HepG2 (cell line): Measurements from ENCODE around the gene RASIP1. TPM values are rescaled to one million over a fixed set of nuclear protein-coding genes. Genes with fewer than 3 reads are reported as not detected.

Experiments
- ATAC-seq: fragments of 200-7000 bp; cut with Tn5 transposase; 3 replicates; pipeline ENCODE4 v1.9.1; 2020; ENCODE audit warnings: mild to moderate bottlenecking, moderate library complexity
- BruUV-seq: library from RNA; stranded (reverse); fragments of 400-500 nt; replicated peaks from 2 replicates; lab custom pipeline; 2021; lab: Mats Ljungman, UMichigan
- CTCF ChIA-PET: fragments of 300-600 bp; formaldehyde crosslinking; extraction: SDS; loops from one replicate; lab custom pipeline; 2021; ENCODE audit warnings: low total read pairs, inconsistent platforms, low intra/inter-chr PET ratio; lab: Yijun Ruan, JAX
- POLR2A ChIA-PET: fragments of 350-600 bp; sonication (Branson Sonifier 250); formaldehyde crosslinking; loops from one replicate; lab custom pipeline; 2020; ENCODE audit warnings: antibody characterized with exemption, inconsistent platforms; lab: Yijun Ruan, JAX
- DNase-seq: peaks from one replicate; pipeline ENCODE4 v3.0.0-alpha.2; 2015; ENCODE audit warnings: low spot score
- FAIRE-seq: peaks from 3 replicates; lab custom pipeline; 2011; peaks lifted over from hg19 to GRCh38; lab: Jason Lieb, UNC
- H2AFZ ChIP-seq: one replicate; pipeline ENCODE4 v1.6.1; 2011; ENCODE audit warnings: low read length, inconsistent platforms
- H3K27ac ChIP-seq: fragments of 300-600 bp; 3 replicates; pipeline ENCODE4 v1.8.0; 2011; ENCODE audit warnings: mixed run types, mild to moderate bottlenecking, mixed read lengths, low read length, inconsistent platforms; ENCODE audit not compliant: insufficient read depth; ENCODE audit errors: extremely low read length
- H3K27me3 ChIP-seq, 2 experiments: fragments of 200-600 bp in 1 of 2; 2 replicates in 1 of 2; 3 replicates in 1 of 2; pipeline versions ENCODE4 v1.6.0 to v1.8.0; 2011; ENCODE audit warnings: low read length in 2 of 2, mild to moderate bottlenecking in 2 of 2, moderate library complexity in 2 of 2, inconsistent platforms in 1 of 2; ENCODE audit not compliant: insufficient read depth in 2 of 2, control insufficient read depth in 1 of 2
- H3K36me3 ChIP-seq, 2 experiments: fragments of 200-600 bp in 1 of 2; replicated peaks in 1 of 2; 2 replicates in 1 of 2; 3 replicates in 1 of 2; pipeline versions ENCODE4 v1.5.1 to v1.8.0; 2011; ENCODE audit warnings: low read length in 2 of 2, inconsistent platforms in 1 of 2; ENCODE audit not compliant: insufficient read depth in 2 of 2, control insufficient read depth in 1 of 2
- H3K4me1 ChIP-seq: 2 replicates; pipeline ENCODE4 v1.5.1; 2012; ENCODE audit warnings: low read length, inconsistent platforms; ENCODE audit not compliant: insufficient read depth
- H3K4me2 ChIP-seq: 2 replicates; pipeline ENCODE4 v1.6.0; 2011; ENCODE audit warnings: low read depth, low read length, inconsistent platforms
- H3K4me3 ChIP-seq, 3 experiments: fragments of 200-600 bp in 1 of 3; sonication (generic), shearing (Covaris generic) in 1 of 3; replicated peaks in 1 of 3; 2 replicates each; pipeline ENCODE4 v1.5.1; 2011 to 2016; ENCODE audit warnings: low read length in 3 of 3, inconsistent platforms in 2 of 3, low read depth in 2 of 3, mild to moderate bottlenecking in 2 of 3, control low read depth in 1 of 3, mixed read lengths in 1 of 3; ENCODE audit not compliant: insufficient read depth in 1 of 3
- H3K79me2 ChIP-seq: one replicate; pipeline ENCODE4 v1.6.1; 2011; ENCODE audit warnings: low read length, inconsistent platforms; ENCODE audit not compliant: insufficient read depth
- H3K9ac ChIP-seq: 2 replicates; pipeline ENCODE4 v1.6.0; 2011; ENCODE audit warnings: mild to moderate bottlenecking, low read depth, low read length, inconsistent platforms; ENCODE audit not compliant: insufficient read depth
- H3K9me3 ChIP-seq: 2 replicates; pipeline ENCODE4 v1.5.1; 2012; ENCODE audit warnings: mild to moderate bottlenecking, low read length
- H4K20me1 ChIP-seq: 2 replicates; pipeline ENCODE4 v1.6.0; 2011; ENCODE audit warnings: inconsistent platforms, mild to moderate bottlenecking, low read length, moderate library complexity; ENCODE audit not compliant: insufficient read depth
- BRCA1 ChIP-seq: sonication (generic); formaldehyde crosslinking; IDR thresholded peaks from 2 replicates; pipeline ENCODE4 v1.4.0; 2020; ENCODE audit warnings: missing genetic modification reagents
- FOSL2 ChIP-seq: sonication (generic); formaldehyde crosslinking; IDR thresholded peaks from 2 replicates; pipeline ENCODE4 v1.4.0; 2020; ENCODE audit warnings: missing genetic modification reagents
- KLF9 ChIP-seq: IDR thresholded peaks from 2 replicates; pipeline ENCODE4 v1.6.1; 2016; ENCODE audit warnings: low read depth
- MIER3 ChIP-seq: IDR thresholded peaks from 2 replicates; pipeline ENCODE4 v1.6.1; 2016; ENCODE audit warnings: missing compliant biosample characterization, borderline replicate concordance
- ONECUT2 ChIP-seq: sonication (generic); formaldehyde crosslinking; IDR thresholded peaks from 2 replicates; pipeline ENCODE4 v1.4.0; 2020; ENCODE audit warnings: missing genetic modification reagents
- RFXANK ChIP-seq: IDR thresholded peaks from 2 replicates; pipeline ENCODE4 v1.6.1; 2016
- TARDBP ChIP-seq: sonication (generic); formaldehyde crosslinking; IDR thresholded peaks from 2 replicates; pipeline ENCODE4 v1.8.0; 2022; ENCODE audit warnings: mild to moderate bottlenecking, missing genetic modification reagents
- ZBTB21 ChIP-seq: sonication (generic); formaldehyde crosslinking; IDR thresholded peaks from 2 replicates; pipeline ENCODE4 v1.4.0; 2020; ENCODE audit warnings: missing genetic modification reagents
- ZNF343 ChIP-seq: sonication (generic); formaldehyde crosslinking; IDR thresholded peaks from 2 replicates; pipeline ENCODE4 v1.4.0; 2020; ENCODE audit warnings: mild to moderate bottlenecking, missing genetic modification reagents
- ZNF552 ChIP-seq: sonication (generic); formaldehyde crosslinking; IDR thresholded peaks from 2 replicates; pipeline ENCODE4 v1.9.0; 2022; ENCODE audit warnings: missing genetic modification reagents, mild to moderate bottlenecking, borderline replicate concordance
- ZNF709 ChIP-seq: sonication (generic); formaldehyde crosslinking; IDR thresholded peaks from 2 replicates; pipeline ENCODE4 v1.5.0; 2020; ENCODE audit warnings: mild to moderate bottlenecking, missing genetic modification reagents
- ZSCAN29 ChIP-seq: sonication (generic); formaldehyde crosslinking; conservative IDR thresholded peaks from 2 replicates; pipeline ENCODE4 v1.4.0; 2020; ENCODE audit warnings: mild to moderate bottlenecking, missing genetic modification reagents
- WGBS: methylation state at CpG from one replicate; pipeline ENCODE4 v1.1.6; 2017; ENCODE audit warnings: low lambda C conversion rate; 5-methylcytosine and 5-hydroxymethylcytosine counted together
- in situ Hi-C: cut with HindIII; loops from 2 replicates; pipeline ENCODE4 v1.10.0; 2017; ENCODE audit warnings: low pct_unique_long_range_greater_than_20kb; ENCODE audit not compliant: extremely low pct_ligation_motif_present
- intact Hi-C: fragments of 100-400 bp; cut with micrococcal nuclease; formaldehyde crosslinking; loops from one replicate; pipeline ENCODE4 v1.10.0; 2022; ENCODE audit not compliant: unreplicated experiment
- polyA plus RNA-seq, 8 experiments: library from polyadenylated mRNA; depleted of rRNA in 3 of 8; stranded (reverse) in 7 of 8; unstranded in 1 of 8; fragments of >200 nt; fragmentation: Illumina TruSeq in 4 of 8; extraction: Trizol in 4 of 8; gene quantifications; 2 replicates each; pipeline versions ENCODE4 v1.2.1 to v1.2.3, GENCODE V29; 2011 to 2016; ENCODE audit warnings: low read depth in 4 of 8, missing spikeins in 1 of 8, mixed read lengths in 1 of 8; ENCODE audit not compliant: insufficient read depth in 1 of 8
- total RNA-seq, 5 experiments: library from RNA; depleted of rRNA; stranded (reverse); fragments of >200 nt; fragmentation: Illumina TruSeq; extraction: Trizol; gene quantifications; 2 replicates each; pipeline ENCODE4 v1.2.3, GENCODE V29; 2016; ENCODE audit warnings: low read depth in 1 of 5
- TF ChIP-seq, protein P1 (sequence below): sonication (generic); formaldehyde crosslinking; IDR thresholded peaks from 2 replicates; pipeline ENCODE4 v1.5.0; 2020; ENCODE audit warnings: mild to moderate bottlenecking, missing genetic modification reagents
- TF ChIP-seq, protein P2 (sequence below): sonication (generic); formaldehyde crosslinking; IDR thresholded peaks from 2 replicates; pipeline ENCODE4 v1.8.0; 2022; ENCODE audit warnings: missing genetic modification reagents, low read depth, mild to moderate bottlenecking, borderline replicate concordance
- TF ChIP-seq, protein P3 (sequence below): sonication (generic); formaldehyde crosslinking; IDR thresholded peaks from 2 replicates; pipeline ENCODE4 v1.4.0; 2020; ENCODE audit warnings: mild to moderate bottlenecking, low read depth, missing genetic modification reagents
- TF ChIP-seq, protein P4 (sequence below): sonication (generic); formaldehyde crosslinking; IDR thresholded peaks from 2 replicates; pipeline ENCODE4 v1.4.0; 2020; ENCODE audit warnings: missing genetic modification reagents, low read depth, mild to moderate bottlenecking, borderline replicate concordance

The RASIP1 gene
- total and polyA plus RNA-seq, 2 of the 13 experiments (the other 11 are each of a cell fraction or from before 2014, with no cell fraction given), result 0.44 to 0.58 TPM

DNA sequence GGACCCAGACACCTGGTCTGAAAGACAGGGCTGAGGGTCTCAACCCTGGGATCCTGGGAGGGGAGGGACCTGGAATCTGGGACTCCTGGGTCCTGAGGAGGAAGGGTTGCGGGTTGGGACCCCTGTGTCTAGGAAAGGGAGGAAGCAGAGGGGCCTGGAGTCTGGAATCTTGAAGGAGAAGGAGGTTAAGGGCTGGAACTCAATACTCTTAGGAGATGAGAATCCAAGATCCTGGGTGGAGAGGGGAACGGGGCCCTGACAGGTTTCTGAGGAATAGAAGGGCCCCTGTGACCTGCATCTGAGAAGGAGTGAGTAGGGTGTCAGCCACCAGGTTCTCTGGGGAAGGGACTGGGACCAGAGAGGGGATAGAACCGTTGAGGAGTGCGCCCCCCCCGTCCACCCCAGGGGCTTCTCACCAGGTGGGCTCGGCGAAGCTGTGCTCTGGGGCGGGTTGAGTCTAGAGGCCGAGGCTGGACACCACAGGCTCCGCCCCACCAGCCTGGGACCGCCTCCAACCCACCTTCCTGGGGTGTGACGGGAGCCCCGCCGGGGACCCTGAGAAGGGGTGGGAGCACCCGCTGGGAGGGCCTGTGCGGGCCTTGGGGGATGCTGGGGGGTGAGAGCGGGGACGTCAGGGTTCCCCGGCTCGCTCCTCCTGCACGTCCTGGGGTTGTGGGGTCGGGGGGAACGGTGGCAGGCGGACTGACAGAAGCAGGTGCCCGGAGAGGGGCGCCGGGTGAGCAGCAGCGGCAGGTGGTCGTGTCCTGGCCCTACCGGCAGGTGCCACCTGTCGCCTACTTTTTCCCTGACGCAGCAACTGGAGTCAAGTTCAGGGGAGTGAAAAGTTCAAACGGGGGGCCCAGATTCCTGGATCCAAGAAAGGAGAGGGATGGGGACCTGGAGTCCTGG is 20.9 kb downstream of the RASIP1 start, which contains the start of gene MAMSTR:
Gene MAMSTR, minus strand, starts transcription at position 463 of the 909 bp plus-strand sequence. CDS start 694 bp downstream, outside the sequence.
- no peak for FAIRE-seq
- Histone ChIP-seq H3K27ac (peak within 1 kb of the TSS; percentile 74), H3K4me1 (peaks cover 56% of the 10 kb centered on the region), H3K36me3 (no peaks in the 10 kb centered on the region), H3K9ac (peak within 1 kb of the TSS; percentile 81), H3K4me3 (peak within 1 kb of the TSS; percentile 68 to 85 (median 76)), H4K20me1 (no peaks in the 10 kb centered on the region), H3K79me2 (peaks cover 3% of the 10 kb centered on the region), H3K27me3 (no peaks in the 10 kb centered on the region; a peak in 1 of 5 replicates), H3K4me2 (peak within 1 kb of the TSS; percentile 99), H2AFZ (no peak within 1 kb of the TSS), H3K9me3 (no peaks in the 10 kb centered on the region)
- CTCF ChIA-PET, result no interaction called here
- no peak for DNase-seq
- BruUV-seq, result no TSS peak
- peak; percentile 48 for ATAC-seq
- intact Hi-C loops (no loop called here), in situ Hi-C loops (no loop called here)
- POLR2A ChIA-PET, result interaction anchor here (1.0 to 6.3 kb wide), 3 partner anchors 9 to 50 kb away, joined by 3 to 40 read pairs (median 6); no protein-coding TSS in a partner anchor
- WGBS, result 27% methylated on average over 13 of the region's 33 CpGs
- TF ChIP-seq ZSCAN29 (CRISPR knock-in tag) (no peak), ONECUT2 (CRISPR knock-in tag) (no peak), ZNF709 (0 out of 2 replicates have a peak, but pooled peaks have one; percentile 2), MIER3 (CRISPR knock-in tag) (no peak), ZBTB21 (CRISPR knock-in tag) (no peak), TARDBP (CRISPR knock-in tag) (no peak), FOSL2 (CRISPR knock-in tag) (peak; percentile 13; the same call in 1 of the 2 replicates), ZNF343 (0 out of 2 replicates have a peak, but pooled peaks have one; percentile 44), ZNF552 (CRISPR knock-in tag) (no peak), RFXANK (no peak), BRCA1 (CRISPR knock-in tag) (no peak), KLF9 (CRISPR knock-in tag) (no peak)
- TF ChIP-seq, protein P1, sequence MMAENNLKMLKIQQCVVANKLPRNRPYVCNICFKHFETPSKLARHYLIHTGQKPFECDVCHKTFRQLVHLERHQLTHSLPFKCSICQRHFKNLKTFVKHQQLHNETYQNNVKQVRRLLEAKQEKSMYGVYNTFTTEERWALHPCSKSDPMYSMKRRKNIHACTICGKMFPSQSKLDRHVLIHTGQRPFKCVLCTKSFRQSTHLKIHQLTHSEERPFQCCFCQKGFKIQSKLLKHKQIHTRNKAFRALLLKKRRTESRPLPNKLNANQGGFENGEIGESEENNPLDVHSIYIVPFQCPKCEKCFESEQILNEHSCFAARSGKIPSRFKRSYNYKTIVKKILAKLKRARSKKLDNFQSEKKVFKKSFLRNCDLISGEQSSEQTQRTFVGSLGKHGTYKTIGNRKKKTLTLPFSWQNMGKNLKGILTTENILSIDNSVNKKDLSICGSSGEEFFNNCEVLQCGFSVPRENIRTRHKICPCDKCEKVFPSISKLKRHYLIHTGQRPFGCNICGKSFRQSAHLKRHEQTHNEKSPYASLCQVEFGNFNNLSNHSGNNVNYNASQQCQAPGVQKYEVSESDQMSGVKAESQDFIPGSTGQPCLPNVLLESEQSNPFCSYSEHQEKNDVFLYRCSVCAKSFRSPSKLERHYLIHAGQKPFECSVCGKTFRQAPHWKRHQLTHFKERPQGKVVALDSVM (CRISPR knock-in tag), result no peak; the same call in 1 of the 2 replicates
- TF ChIP-seq, protein P2, sequence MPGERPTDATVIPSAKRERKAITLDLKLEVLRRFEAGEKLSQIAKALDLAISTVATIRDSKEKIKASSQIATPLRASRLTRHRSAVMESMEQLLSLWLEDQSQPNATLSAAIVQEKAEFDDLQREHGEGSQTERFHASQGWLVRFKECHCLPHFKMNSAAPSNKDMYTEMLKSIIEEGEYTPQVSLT (CRISPR knock-in tag), result 0 out of 2 replicates have a peak, but pooled peaks have one; percentile 59
- TF ChIP-seq, protein P3, sequence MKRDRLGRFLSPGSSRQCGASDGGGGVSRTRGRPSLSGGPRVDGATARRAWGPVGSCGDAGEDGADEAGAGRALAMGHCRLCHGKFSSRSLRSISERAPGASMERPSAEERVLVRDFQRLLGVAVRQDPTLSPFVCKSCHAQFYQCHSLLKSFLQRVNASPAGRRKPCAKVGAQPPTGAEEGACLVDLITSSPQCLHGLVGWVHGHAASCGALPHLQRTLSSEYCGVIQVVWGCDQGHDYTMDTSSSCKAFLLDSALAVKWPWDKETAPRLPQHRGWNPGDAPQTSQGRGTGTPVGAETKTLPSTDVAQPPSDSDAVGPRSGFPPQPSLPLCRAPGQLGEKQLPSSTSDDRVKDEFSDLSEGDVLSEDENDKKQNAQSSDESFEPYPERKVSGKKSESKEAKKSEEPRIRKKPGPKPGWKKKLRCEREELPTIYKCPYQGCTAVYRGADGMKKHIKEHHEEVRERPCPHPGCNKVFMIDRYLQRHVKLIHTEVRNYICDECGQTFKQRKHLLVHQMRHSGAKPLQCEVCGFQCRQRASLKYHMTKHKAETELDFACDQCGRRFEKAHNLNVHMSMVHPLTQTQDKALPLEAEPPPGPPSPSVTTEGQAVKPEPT (CRISPR knock-in tag), result 0 out of 2 replicates have a peak, but pooled peaks have one; percentile 25
- TF ChIP-seq, protein P4, sequence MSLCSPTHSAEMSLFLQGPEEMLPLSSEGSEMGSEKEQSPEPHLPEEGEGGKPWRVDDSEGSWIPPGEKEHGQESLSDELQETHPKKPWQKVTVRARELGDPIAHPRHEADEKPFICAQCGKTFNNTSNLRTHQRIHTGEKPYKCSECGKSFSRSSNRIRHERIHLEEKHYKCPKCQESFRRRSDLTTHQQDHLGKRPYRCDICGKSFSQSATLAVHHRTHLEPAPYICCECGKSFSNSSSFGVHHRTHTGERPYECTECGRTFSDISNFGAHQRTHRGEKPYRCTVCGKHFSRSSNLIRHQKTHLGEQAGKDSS (CRISPR knock-in tag), result peak; percentile 37; the same call in 1 of the 2 replicates
